ENCODE measurements around the gene CDK7. TPM values are rescaled to one million over a fixed set of nuclear protein-coding genes. Genes with fewer than 3 reads are reported as not detected.

CDK7 gene
- total RNA-seq, 4 donors from 2014 or later, result 16.1 to 27.4 (median 23.5) TPM

- Histone ChIP-seq H3K4me3 (no peak overlapping the region), H3K36me3 (peaks cover 0 to 29% (median 10%) of the 10 kb centered on the region in 4 donors), H3K9me3 (no peaks in the 10 kb centered on the region), H3K4me1 (peaks cover 6 to 31% (median 20%) of the 10 kb centered on the region in 4 donors), H3K27me3 (no peaks in the 10 kb centered on the region), H3K27ac (replicated peaks in 1 of 4) (no peak overlapping the region)
- TF ChIP-seq POLR2AphosphoS5 (IDR thresholded peaks at IDR 0.05) (no peak), CTCF (IDR thresholded peaks at IDR 0.05) (no peak), POLR2A (IDR thresholded peaks at IDR 0.05; ENCODE audit: low read depth) (no peak), EP300 (IDR thresholded peaks at IDR 0.05) (no peak)
- DNase-seq (ENCODE audit: extremely low spot score), result no peak
- 88% methylated on average over 8 of the region's 8 CpGs for WGBS
- intact Hi-C loops (cut with DNase I), result no loop called here
Measured at GRCh38 chr5:69242215-69242927, 7.7 kb downstream of the CDK7 start.

DNA sequence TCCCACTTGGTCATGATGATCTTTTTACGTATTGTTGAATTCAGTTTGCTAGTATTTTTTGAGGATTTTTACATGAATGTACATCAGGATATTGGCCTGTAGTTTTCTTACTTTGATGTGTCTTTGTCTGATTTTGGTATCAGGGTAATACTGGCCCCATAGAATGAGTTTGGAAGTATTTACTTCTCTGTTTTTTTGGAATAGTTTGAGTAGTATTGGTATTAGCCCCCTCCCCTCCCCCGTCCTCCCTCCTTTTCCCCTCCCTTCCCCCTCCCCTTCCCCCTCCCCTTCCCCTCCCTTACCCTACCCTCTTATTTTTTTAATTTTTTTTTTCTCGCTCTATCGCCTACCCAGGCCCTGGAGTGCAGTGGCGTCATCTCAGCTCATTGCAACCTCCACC, 10.3 kb downstream of the CDK7 start:
- peaks cover 0 to 11% (median 2%) of the 10 kb centered on the region in 4 donors for H3K36me3 ChIP-seq
- peaks cover 0 to 10% (median 2%) of the 10 kb centered on the region in 4 donors for H3K4me1 ChIP-seq
- no peaks in the 10 kb centered on the region for H3K9me3 ChIP-seq
- H3K27ac ChIP-seq (replicated peaks in 1 of 4), result no peak overlapping the region
- WGBS, result 96% methylated on average over 5 of the region's 5 CpGs
- DNase-seq (ENCODE audit: extremely low spot score), result no peak
- TF ChIP-seq CTCF (IDR thresholded peaks at IDR 0.05) (no peak), POLR2AphosphoS5 (IDR thresholded peaks at IDR 0.05) (no peak), POLR2A (IDR thresholded peaks at IDR 0.05; ENCODE audit: low read depth) (no peak), EP300 (IDR thresholded peaks at IDR 0.05) (no peak)
- H3K27me3 ChIP-seq, result no peaks in the 10 kb centered on the region
- intact Hi-C loops (cut with DNase I), result no loop called here
- H3K4me3 ChIP-seq, result no peak overlapping the region

DNA sequence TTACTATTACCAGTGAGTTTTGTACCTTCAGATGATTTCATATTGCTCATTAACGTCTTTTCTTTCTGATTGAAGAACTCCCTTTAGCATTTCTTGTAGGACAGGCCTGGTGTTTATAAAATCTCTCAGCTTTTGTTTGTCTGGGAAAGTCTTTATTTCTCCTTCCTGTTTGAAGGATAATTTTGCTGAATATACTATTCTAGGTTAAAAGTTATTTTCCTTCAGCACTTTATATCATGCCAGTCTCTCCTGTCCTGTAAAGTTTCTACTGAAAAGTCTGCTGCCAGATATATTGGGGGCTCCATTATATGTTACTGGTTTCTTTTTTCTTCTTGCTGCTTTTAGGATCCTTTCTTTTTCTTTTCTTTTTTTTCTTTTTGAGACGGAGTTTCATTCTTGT, 13.3 kb downstream of the CDK7 start:
- TF ChIP-seq POLR2A (IDR thresholded peaks at IDR 0.05; ENCODE audit: low read depth), result no peak
- no peak for TF ChIP-seq POLR2AphosphoS5 (IDR thresholded peaks at IDR 0.05)
- TF ChIP-seq CTCF (IDR thresholded peaks at IDR 0.05), result no peak
- TF ChIP-seq EP300 (IDR thresholded peaks at IDR 0.05), result no peak
- Histone ChIP-seq H3K4me1 (peaks cover 0 to 4% (median 0%) of the 10 kb centered on the region in 4 donors), H3K4me3 (no peak overlapping the region), H3K27me3 (no peaks in the 10 kb centered on the region), H3K36me3 (no peaks in the 10 kb centered on the region), H3K27ac (replicated peaks in 1 of 4) (no peak overlapping the region), H3K9me3 (no peaks in the 10 kb centered on the region)
- DNase-seq (ENCODE audit: extremely low spot score), result no peak
- 87% methylated on average over 2 of the region's 2 CpGs for WGBS
- intact Hi-C loops (cut with DNase I), result no loop called here

- intact Hi-C loops (cut with DNase I), result no loop called here
- 95% methylated on average over 2 of the region's 2 CpGs for WGBS
- no peak for DNase-seq (ENCODE audit: extremely low spot score)
- Histone ChIP-seq H3K4me3 (no peak overlapping the region), H3K36me3 (peaks cover 0 to 4% (median under 1%) of the 10 kb centered on the region in 4 donors), H3K27ac (replicated peaks in 1 of 4) (no peak overlapping the region), H3K27me3 (no peaks in the 10 kb centered on the region), H3K4me1 (no peaks in the 10 kb centered on the region), H3K9me3 (no peaks in the 10 kb centered on the region)
- TF ChIP-seq CTCF (IDR thresholded peaks at IDR 0.05) (no peak), POLR2A (IDR thresholded peaks at IDR 0.05; ENCODE audit: low read depth) (no peak), POLR2AphosphoS5 (IDR thresholded peaks at IDR 0.05) (no peak), EP300 (IDR thresholded peaks at IDR 0.05) (no peak)
Measured at GRCh38 chr5:69250593-69250992, 15.9 kb downstream of the CDK7 start.
